ENCODE results near the gene LRRC15.

Gene LRRC15

GRCh38 chr3:194383276-194383940 is 13.9 kb upstream of the LRRC15 start:
- H3K9ac ChIP-seq (ENCODE audit: low read length) = no peak overlapping the region
- H3F3A ChIP-seq (ENCODE audit: insufficient read depth) = no peaks in the 10 kb centered on the region
- H3K4me3 ChIP-seq (ENCODE audit: insufficient read depth, low read length, poor library complexity, severe bottlenecking) = no peak overlapping the region
- no peaks in the 10 kb centered on the region for H3K36me3 ChIP-seq (ENCODE audit: low read length)
- H3K4me2 ChIP-seq (ENCODE audit: low read depth, low read length, poor library complexity, severe bottlenecking) = no peak overlapping the region
- no peaks in the 10 kb centered on the region for H3K79me2 ChIP-seq (ENCODE audit: insufficient read depth, low read length)
- H3K27ac ChIP-seq (ENCODE audit: low read depth, low read length) = no peak overlapping the region
- H4K20me1 ChIP-seq (ENCODE audit: low read depth, low read length) = no peaks in the 10 kb centered on the region
- TF ChIP-seq CTCF (IDR thresholded peaks at IDR 0.05; ENCODE audit: insufficient read depth, low read length, poor library complexity, severe bottlenecking) = no peak
- no peak for TF ChIP-seq EZH2phosphoT487 (conservative IDR thresholded peaks at IDR 0.05; ENCODE audit: low read length)
- no peaks in the 10 kb centered on the region for H3K9me2 ChIP-seq (replicated peaks; ENCODE audit: insufficient read depth, low read length)
- no peaks in the 10 kb centered on the region for H3K27me3 ChIP-seq (ENCODE audit: low read length)
- H3K9me3 ChIP-seq (ENCODE audit: insufficient read depth, low read length) = no peaks in the 10 kb centered on the region
- H2AFZ ChIP-seq (ENCODE audit: low read depth, low read length, severe bottlenecking) = no peak overlapping the region

DNA sequence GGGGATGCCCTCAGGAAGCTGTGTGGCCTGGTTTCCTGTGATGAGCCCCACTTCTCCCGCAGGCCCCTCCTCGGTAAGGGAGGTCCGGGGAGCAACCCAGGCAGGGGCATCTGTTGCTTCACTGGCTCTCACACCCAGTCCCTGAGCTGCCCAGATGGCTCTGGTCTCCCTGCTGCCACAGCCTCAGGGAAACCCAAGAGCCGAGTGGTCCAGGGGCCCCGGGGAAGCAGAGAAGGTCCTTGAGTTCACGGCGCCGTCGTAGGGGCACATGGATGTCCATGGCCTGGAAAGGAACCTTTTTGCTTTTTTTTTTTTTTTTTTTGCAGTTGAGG is 13.3 kb upstream of the LRRC15 start:
- no peak overlapping the region for H3K4me3 ChIP-seq (ENCODE audit: insufficient read depth, low read length, poor library complexity, severe bottlenecking)
- no peak overlapping the region for H3K27ac ChIP-seq (ENCODE audit: low read depth, low read length)
- no peaks in the 10 kb centered on the region for H3F3A ChIP-seq (ENCODE audit: insufficient read depth)
- H3K79me2 ChIP-seq (ENCODE audit: insufficient read depth, low read length) = no peaks in the 10 kb centered on the region
- H3K36me3 ChIP-seq (ENCODE audit: low read length) = no peaks in the 10 kb centered on the region
- no peak overlapping the region for H2AFZ ChIP-seq (ENCODE audit: low read depth, low read length, severe bottlenecking)
- H3K4me2 ChIP-seq (ENCODE audit: low read depth, low read length, poor library complexity, severe bottlenecking) = no peak overlapping the region
- TF ChIP-seq EZH2phosphoT487 (conservative IDR thresholded peaks at IDR 0.05; ENCODE audit: low read length) = no peak
- no peak for TF ChIP-seq CTCF (IDR thresholded peaks at IDR 0.05; ENCODE audit: insufficient read depth, low read length, poor library complexity, severe bottlenecking)
- H3K9ac ChIP-seq (ENCODE audit: low read length) = no peak overlapping the region
- H3K27me3 ChIP-seq (ENCODE audit: low read length) = no peaks in the 10 kb centered on the region
- no peaks in the 10 kb centered on the region for H4K20me1 ChIP-seq (ENCODE audit: low read depth, low read length)
- H3K9me3 ChIP-seq (ENCODE audit: insufficient read depth, low read length) = no peaks in the 10 kb centered on the region
- H3K9me2 ChIP-seq (replicated peaks; ENCODE audit: insufficient read depth, low read length) = no peaks in the 10 kb centered on the region

DNA sequence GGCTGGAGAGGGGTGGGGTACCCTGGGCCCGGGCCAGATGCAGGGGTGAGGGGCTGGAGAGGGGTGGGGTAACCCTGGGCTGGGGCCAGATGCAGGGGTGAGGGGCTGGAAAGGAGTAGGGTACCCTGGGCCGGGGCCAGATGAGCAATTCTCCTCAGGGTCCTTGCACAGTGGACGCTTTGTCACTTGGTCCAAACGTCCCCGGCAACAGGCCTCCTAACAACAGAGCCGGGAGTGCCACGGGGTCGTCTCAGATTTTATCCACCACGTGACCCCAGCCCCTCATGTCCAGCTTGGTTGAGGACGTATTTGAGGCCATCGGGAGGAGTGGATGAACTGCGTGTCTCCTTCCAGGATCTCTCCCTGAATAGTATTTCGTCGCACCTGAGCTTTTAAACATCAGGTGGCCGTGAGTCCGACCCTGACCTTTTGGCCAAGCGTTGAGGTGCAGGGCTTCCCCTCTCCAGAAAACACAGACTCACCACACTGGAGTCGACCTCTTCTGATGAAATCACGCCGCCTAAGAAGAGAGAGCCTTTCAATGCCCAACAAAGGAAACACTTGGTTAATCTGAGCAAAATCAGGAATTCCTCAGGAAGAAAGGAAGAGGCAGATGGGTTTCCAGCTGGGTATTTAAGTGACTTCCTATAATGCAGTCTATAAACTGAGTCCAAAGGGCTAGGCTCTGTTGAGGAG is 12.8 kb upstream of the LRRC15 start:
- no peak overlapping the region for H3K27ac ChIP-seq (ENCODE audit: low read depth, low read length)
- no peaks in the 10 kb centered on the region for H4K20me1 ChIP-seq (ENCODE audit: low read depth, low read length)
- no peaks in the 10 kb centered on the region for H3K27me3 ChIP-seq (ENCODE audit: low read length)
- no peak overlapping the region for H2AFZ ChIP-seq (ENCODE audit: low read depth, low read length, severe bottlenecking)
- H3K4me2 ChIP-seq (ENCODE audit: low read depth, low read length, poor library complexity, severe bottlenecking) = no peak overlapping the region
- H3F3A ChIP-seq (ENCODE audit: insufficient read depth) = no peaks in the 10 kb centered on the region
- no peak overlapping the region for H3K9ac ChIP-seq (ENCODE audit: low read length)
- H3K9me3 ChIP-seq (ENCODE audit: insufficient read depth, low read length) = no peaks in the 10 kb centered on the region
- H3K9me2 ChIP-seq (replicated peaks; ENCODE audit: insufficient read depth, low read length) = no peaks in the 10 kb centered on the region
- TF ChIP-seq CTCF (IDR thresholded peaks at IDR 0.05; ENCODE audit: insufficient read depth, low read length, poor library complexity, severe bottlenecking) (no peak), EZH2phosphoT487 (conservative IDR thresholded peaks at IDR 0.05; ENCODE audit: low read length) (no peak)
- no peaks in the 10 kb centered on the region for H3K79me2 ChIP-seq (ENCODE audit: insufficient read depth, low read length)
- no peaks in the 10 kb centered on the region for H3K36me3 ChIP-seq (ENCODE audit: low read length)
- no peak overlapping the region for H3K4me3 ChIP-seq (ENCODE audit: insufficient read depth, low read length, poor library complexity, severe bottlenecking)
